Aorta (tissue), 5 donors: Measurements from ENCODE around the gene FTSJ1. TPM values are rescaled to one million over a fixed set of nuclear protein-coding genes. Genes with fewer than 3 reads are reported as not detected.

ENCODE experiments used
- ATAC-seq: fragments of 200-7000 bp; cut with Tn5 transposase; one replicate; pipeline ENCODE4 v1.9.1; 2022; ENCODE audit warnings: moderate library complexity; ENCODE audit not compliant: low FRiP score
- DNase-seq, 2 donors: peaks; one replicate each; pipeline ENCODE4 v3.0.0-alpha.2; 2020
- H3K27ac ChIP-seq, 2 donors: one replicate each; pipeline ENCODE4 v1.5.1; 2013; ENCODE audit warnings: low read length in 2 of 2, mild to moderate bottlenecking in 2 of 2, moderate library complexity in 2 of 2, control low read depth in 1 of 2, inconsistent platforms in 1 of 2, low read depth in 1 of 2
- H3K27me3 ChIP-seq, 2 donors: one replicate each; pipeline ENCODE4 v1.6.1; 2013; ENCODE audit warnings: control low read depth in 1 of 2, low read length in 1 of 2, mild to moderate bottlenecking in 1 of 2, moderate library complexity in 1 of 2; ENCODE audit not compliant: insufficient read depth in 2 of 2, control insufficient read depth in 1 of 2
- H3K36me3 ChIP-seq, 2 donors: one replicate each; pipeline ENCODE4 v1.6.1; 2013; ENCODE audit warnings: control low read depth in 1 of 2, low read length in 1 of 2, mild to moderate bottlenecking in 1 of 2; ENCODE audit not compliant: insufficient read depth in 2 of 2, control insufficient read depth in 1 of 2
- H3K4me1 ChIP-seq, 2 donors: one replicate each; pipeline ENCODE4 v1.6.1; 2013; ENCODE audit warnings: low read length in 2 of 2, control low read depth in 1 of 2, mild to moderate bottlenecking in 1 of 2, moderate library complexity in 1 of 2; ENCODE audit not compliant: insufficient read depth in 2 of 2, control insufficient read depth in 1 of 2
- H3K4me3 ChIP-seq, 2 donors: one replicate each; pipeline ENCODE4 v1.5.1; 2013; ENCODE audit warnings: low read length in 2 of 2, control low read depth in 1 of 2, mild to moderate bottlenecking in 1 of 2
- H3K9me3 ChIP-seq: one replicate; pipeline ENCODE4 v1.6.1; 2013; ENCODE audit warnings: mild to moderate bottlenecking, low read length; ENCODE audit not compliant: control insufficient read depth
- WGBS, 2 donors: extraction: QIAGEN DNeasy Blood & Tissue Kit; methylation state at CpG; one replicate each; pipeline ENCODE4 v1.1.7; 2013; 5-methylcytosine and 5-hydroxymethylcytosine counted together
- intact Hi-C, 2 donors: fragments of 100-400 bp; cut with DNase I; formaldehyde crosslinking; loops; one replicate each; pipeline versions ENCODE4 v1.14.2 to v1.15.0; 2022
- polyA plus RNA-seq, 2 donors: library from polyadenylated mRNA; stranded (reverse); fragments of 200-250 nt; gene quantifications; one replicate each; pipeline ENCODE4 v1.2.3, GENCODE V29; 2013
- total RNA-seq, 2 donors: library from RNA; stranded (reverse); fragmentation: NEBNext Ultra II Directional; extraction: Animal tissue kit (Norgen Biotek cat#: 25700); gene quantifications; one replicate each; pipeline ENCODE4 v1.2.1, GENCODE V29; 2021
- donor health status: healthy with polysubstance abuse.
- donor health status: Bipolar disorder and iron deficiency.
- donor health status: DM: no; HTN: no; CAD: no.
- donor health status: DM: no; HTN: no; CAD: no.
- donor health status: DM: yes; HTN: yes; CAD: no.

Gene FTSJ1
- total and polyA plus RNA-seq, 4 donors, result 28.5 to 45.1 (median 35.6) TPM

DNA sequence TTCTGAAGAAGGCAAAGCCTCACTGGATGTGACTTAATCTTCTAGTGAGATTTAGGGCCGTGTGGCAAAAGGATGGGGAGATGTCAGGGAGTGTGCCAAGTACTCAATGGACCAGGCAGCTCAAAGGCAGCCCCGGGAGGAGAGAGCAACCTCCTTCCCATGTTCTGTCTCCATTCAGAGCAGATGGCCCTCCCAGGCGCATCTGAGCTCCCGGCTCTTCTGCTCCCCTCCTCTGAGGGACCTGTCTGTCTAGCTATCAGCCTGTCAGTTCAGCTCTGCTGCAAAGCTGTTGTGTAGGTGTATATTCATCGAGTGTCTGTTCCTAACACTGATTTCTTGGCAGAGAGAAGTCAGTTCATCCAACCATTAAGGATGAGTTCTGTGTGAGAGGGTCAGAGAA is 21.9 kb downstream of the FTSJ1 start:
- no peak overlapping the region for H3K4me3 ChIP-seq
- no peaks in the 10 kb centered on the region for H3K27me3 ChIP-seq
- intact Hi-C loops, result no loop called here
- ATAC-seq, result no peak
- no peaks in the 10 kb centered on the region for H3K9me3 ChIP-seq
- H3K36me3 ChIP-seq, result no peaks in the 10 kb centered on the region
- no peak overlapping the region for H3K27ac ChIP-seq
- peak in 1 of 2 donors; percentile 42 for DNase-seq
- WGBS, 2 donors, result 69 to 71% methylated on average over 5 of the region's 5 CpGs
- H3K4me1 ChIP-seq, result no peaks in the 10 kb centered on the region

GRCh38 chrX:48498374-48498809 is 22.4 kb downstream of the FTSJ1 start:
- no peaks in the 10 kb centered on the region for H3K36me3 ChIP-seq
- no peak overlapping the region for H3K27ac ChIP-seq
- WGBS, 2 donors, result 40 to 62% methylated on average over 6 of the region's 6 CpGs
- DNase-seq (peak in 1 of 2 donors; percentile 11), ATAC-seq (no peak)
- intact Hi-C loops, result no loop called here
- no peak overlapping the region for H3K4me3 ChIP-seq
- H3K9me3 ChIP-seq, result no peaks in the 10 kb centered on the region
- no peaks in the 10 kb centered on the region for H3K4me1 ChIP-seq
- no peaks in the 10 kb centered on the region for H3K27me3 ChIP-seq

GRCh38 chrX:48504261-48504660 is 28.3 kb downstream of the FTSJ1 start:
- no peaks in the 10 kb centered on the region for H3K9me3 ChIP-seq
- no peaks in the 10 kb centered on the region for H3K4me1 ChIP-seq
- no peak overlapping the region for H3K27ac ChIP-seq
- no peaks in the 10 kb centered on the region for H3K27me3 ChIP-seq
- intact Hi-C loops, result no loop called here
- no peak overlapping the region for H3K4me3 ChIP-seq
- 61 to 68% methylated on average over 7 of the region's 7 CpGs for WGBS, 2 donors
- ATAC-seq (no peak), DNase-seq (no peak)
- no peaks in the 10 kb centered on the region for H3K36me3 ChIP-seq

GRCh38 chrX:48505481-48505880 is 29.5 kb downstream of the FTSJ1 start:
- no peak overlapping the region for H3K4me3 ChIP-seq
- no peaks in the 10 kb centered on the region for H3K4me1 ChIP-seq
- 74 to 76% methylated on average over 5 of the region's 5 CpGs for WGBS, 2 donors
- no peak overlapping the region for H3K27ac ChIP-seq
- intact Hi-C loops, result no loop called here
- no peaks in the 10 kb centered on the region for H3K27me3 ChIP-seq
- no peaks in the 10 kb centered on the region for H3K9me3 ChIP-seq
- DNase-seq, result peak in 1 of 2 donors; percentile 1
- no peak for ATAC-seq
- H3K36me3 ChIP-seq, result no peaks in the 10 kb centered on the region

DNA sequence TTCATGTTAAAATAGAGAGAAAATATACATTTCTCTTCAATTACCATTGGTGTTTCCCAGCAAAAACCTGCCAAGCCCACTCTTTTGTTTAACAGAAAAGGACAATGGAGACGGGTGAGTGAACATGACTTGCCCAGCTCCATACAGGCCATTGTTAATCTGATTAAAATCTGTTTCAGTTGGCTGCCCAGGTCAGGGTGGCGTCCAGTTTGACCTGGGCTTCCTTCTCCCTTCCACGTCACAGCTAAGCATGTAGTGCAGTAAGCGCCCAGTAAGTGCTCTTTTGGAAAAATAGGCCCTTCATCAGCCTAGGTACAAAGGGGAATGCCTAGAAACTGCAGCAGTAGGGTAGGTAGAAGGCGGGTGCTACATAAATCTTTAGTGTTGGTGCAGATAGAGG is 31.2 kb downstream of the FTSJ1 start:
- ATAC-seq (no peak), DNase-seq (peak in 1 of 2 donors; percentile 27)
- intact Hi-C loops, result no loop called here
- Histone ChIP-seq H3K9me3 (no peaks in the 10 kb centered on the region), H3K27me3 (no peaks in the 10 kb centered on the region), H3K4me3 (no peak overlapping the region), H3K36me3 (no peaks in the 10 kb centered on the region), H3K27ac (no peak overlapping the region), H3K4me1 (no peaks in the 10 kb centered on the region)
- WGBS, 2 donors, result 71 to 92% methylated on average over 5 of the region's 5 CpGs

GRCh38 chrX:48508400-48509244 is 32.6 kb downstream of the FTSJ1 start, which contains the start of gene PORCN:
PORCN (plus strand) TSS chrX:48508992; CDS start chrX:48509821, 829 bp downstream.
- intact Hi-C loops, result no loop called here
- peak; percentile 86 to 93 for DNase-seq
- Histone ChIP-seq H3K27ac (no peak within 1 kb of the TSS), H3K4me1 (no peaks in the 10 kb centered on the region), H3K4me3 (peak within 1 kb of the TSS; percentile 6 to 18), H3K27me3 (no peaks in the 10 kb centered on the region), H3K36me3 (no peaks in the 10 kb centered on the region), H3K9me3 (no peaks in the 10 kb centered on the region)
- ATAC-seq, result peak; percentile 94
- WGBS, 2 donors, result 0 to 26% methylated on average over 52 to 65 of the region's 65 CpGs

DNA sequence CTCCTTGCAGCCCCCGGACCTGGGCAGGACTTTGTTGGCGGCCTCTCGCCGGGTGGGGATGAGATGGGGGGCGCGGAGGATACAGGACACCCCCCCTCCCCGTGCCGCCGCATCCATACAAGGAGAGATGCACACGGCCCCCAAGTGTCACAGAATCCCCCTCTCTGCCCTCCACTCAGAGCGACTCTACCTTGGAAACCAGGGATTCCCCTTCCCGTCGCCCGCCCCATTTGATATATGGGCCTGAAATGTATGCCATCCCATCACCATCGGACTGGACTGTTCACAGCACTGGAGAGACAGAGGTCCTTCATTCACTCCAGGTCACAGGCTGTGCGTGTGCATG is 33.2 kb downstream of the FTSJ1 start:
- Histone ChIP-seq H3K27me3 (no peaks in the 10 kb centered on the region), H3K4me1 (no peaks in the 10 kb centered on the region), H3K27ac (no peak overlapping the region), H3K36me3 (no peaks in the 10 kb centered on the region), H3K4me3 (peak overlapping the region; percentile 6 to 18), H3K9me3 (no peaks in the 10 kb centered on the region)
- DNase-seq (peak in 1 of 2 donors; percentile 64), ATAC-seq (no peak)
- WGBS, 2 donors, result 0 to 22% methylated on average over 16 of the region's 16 CpGs
- intact Hi-C loops, result no loop called here

- no peaks in the 10 kb centered on the region for H3K9me3 ChIP-seq
Measured at GRCh38 chrX:48509619-48510018, 33.6 kb downstream of the FTSJ1 start.

DNA sequence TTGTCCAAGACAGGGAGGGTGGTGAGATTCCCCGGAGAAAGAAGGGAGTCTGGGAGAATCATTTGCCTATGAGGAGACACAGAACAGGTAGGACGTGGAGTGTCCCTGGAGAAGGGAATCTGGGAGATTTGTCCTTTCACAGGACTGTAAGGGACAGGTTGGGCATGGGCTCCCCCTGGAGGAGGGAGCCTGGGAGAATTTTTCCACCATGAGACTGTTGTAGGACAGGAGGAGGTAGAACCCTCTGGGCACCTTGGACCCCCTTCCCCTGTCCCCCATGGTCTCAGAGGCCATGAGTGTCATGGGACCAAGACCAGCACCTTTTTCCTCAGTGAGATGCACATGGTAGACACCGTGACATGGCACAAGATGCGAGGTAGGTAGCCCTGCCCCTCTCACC is 35.6 kb downstream of the FTSJ1 start:
- 68 to 74% methylated on average over 4 of the region's 4 CpGs for WGBS, 2 donors
- intact Hi-C loops, result no loop called here
- Histone ChIP-seq H3K9me3 (no peaks in the 10 kb centered on the region), H3K36me3 (no peaks in the 10 kb centered on the region), H3K27ac (no peak overlapping the region), H3K27me3 (no peaks in the 10 kb centered on the region), H3K4me1 (no peaks in the 10 kb centered on the region), H3K4me3 (no peak overlapping the region)
- ATAC-seq, result no peak
- DNase-seq, result peak in 1 of 2 donors; percentile 39

More at GRCh38 chrX:48509619-48510018, 33.6 kb downstream of the FTSJ1 start:
- intact Hi-C loops, result no loop called here
- Histone ChIP-seq H3K36me3 (no peaks in the 10 kb centered on the region), H3K27ac (no peak overlapping the region), H3K27me3 (no peaks in the 10 kb centered on the region), H3K4me3 (peak overlapping the region in 1 of 2 donors; percentile 18), H3K4me1 (no peaks in the 10 kb centered on the region)
- ATAC-seq (peak; percentile 3), DNase-seq (peak in 1 of 2 donors; percentile 61)
- 56 to 57% methylated on average over 11 of the region's 11 CpGs for WGBS, 2 donors
